Measurements from ENCODE around the gene HIRIP3. TPM values are rescaled to one million over a fixed set of nuclear protein-coding genes. Genes with fewer than 3 reads are reported as not detected.
A peak's percentile ranks its signal among the peaks of the same experiment; 100 is the strongest.
"Not testable (repeated sequence)": the region's sequence is repeated elsewhere in the genome, so short reads cannot be mapped to it uniquely, and the experiment has no call there.

The HIRIP3 gene
- total RNA-seq, 1 experiment from 2014 or later, result 9.6 TPM

DNA sequence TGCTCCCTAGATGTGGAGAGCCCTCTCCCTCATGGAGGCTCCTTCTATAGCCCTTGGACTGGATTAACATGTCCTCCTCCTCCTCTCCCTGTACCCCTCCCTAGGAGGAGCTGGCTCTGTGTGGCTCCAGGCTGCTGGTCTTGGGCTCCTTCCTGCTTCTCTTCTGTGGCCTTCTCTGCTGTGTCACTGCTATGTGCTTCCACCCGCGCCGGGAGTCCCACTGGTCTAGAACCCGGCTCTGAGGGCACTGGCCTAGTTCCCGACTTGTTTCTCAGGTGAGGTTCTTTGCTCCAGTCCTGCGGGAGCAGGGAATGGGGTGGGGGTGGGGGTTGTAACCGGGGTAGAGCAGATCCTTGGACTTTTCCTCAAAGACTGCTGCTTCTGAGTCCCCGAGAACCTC, 24.1 kb downstream of the HIRIP3 start:
- Histone ChIP-seq H4K20me1 (ENCODE audit: insufficient read depth, low read depth, low read length) (peaks cover 16% of the 10 kb centered on the region; the same call in 1 of the 2 replicates), H2AFZ (ENCODE audit: low read length) (no peak overlapping the region), H3K9ac (ENCODE audit: low read length) (no peak overlapping the region), H3K9me3 (ENCODE audit: low read length) (no peaks in the 10 kb centered on the region), H3K79me2 (ENCODE audit: low read length) (peaks cover 26% of the 10 kb centered on the region), H3K4me3 (ENCODE audit: low read length) (no peak overlapping the region), H3K4me1 (ENCODE audit: low read length) (peaks cover 16% of the 10 kb centered on the region), H3K4me2 (ENCODE audit: low read depth, low read length, poor library complexity, severe bottlenecking) (no peak overlapping the region), H3K36me3 (ENCODE audit: insufficient read depth, low read length) (peaks cover 16% of the 10 kb centered on the region; the same call in 1 of the 2 replicates), H3K27me3 (ENCODE audit: low read length) (no peaks in the 10 kb centered on the region), H3K9me2 (replicated peaks; ENCODE audit: insufficient read depth, low read length) (no peaks in the 10 kb centered on the region), H3K27ac (ENCODE audit: low read length) (no peak overlapping the region)
- no peak for DNase-seq

DNA sequence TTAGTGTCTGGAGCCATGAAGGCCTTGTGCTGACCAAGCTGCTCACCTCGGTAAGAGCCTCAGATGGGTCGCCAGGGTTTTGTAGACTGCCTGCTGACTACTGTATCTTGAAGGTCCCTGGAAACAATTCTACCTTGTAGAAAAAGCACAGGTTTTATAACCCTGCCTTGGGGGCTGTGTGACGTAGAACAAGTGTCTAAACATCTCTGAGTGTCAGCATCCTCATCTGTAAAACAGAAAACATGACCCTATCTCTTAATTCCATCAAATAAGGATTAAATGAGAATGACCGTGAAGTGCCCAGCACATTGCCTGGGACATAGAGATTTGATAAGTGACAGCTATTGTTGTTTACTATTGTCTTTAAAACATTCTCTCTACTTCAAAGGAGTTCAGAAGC, 27.2 kb downstream of the HIRIP3 start:
- H3K27ac ChIP-seq (ENCODE audit: low read length), result no peak overlapping the region
- H3K4me2 ChIP-seq (ENCODE audit: low read depth, low read length, poor library complexity, severe bottlenecking), result no peak overlapping the region
- no peaks in the 10 kb centered on the region for H4K20me1 ChIP-seq (ENCODE audit: insufficient read depth, low read depth, low read length)
- no peaks in the 10 kb centered on the region for H3K9me3 ChIP-seq (ENCODE audit: low read length)
- peaks cover 16% of the 10 kb centered on the region; the same call in 1 of the 2 replicates for H3K36me3 ChIP-seq (ENCODE audit: insufficient read depth, low read length)
- no peaks in the 10 kb centered on the region for H3K9me2 ChIP-seq (replicated peaks; ENCODE audit: insufficient read depth, low read length)
- DNase-seq, result no peak
- no peaks in the 10 kb centered on the region for H3K27me3 ChIP-seq (ENCODE audit: low read length)
- H3K9ac ChIP-seq (ENCODE audit: low read length), result no peak overlapping the region
- peaks cover under 1% of the 10 kb centered on the region for H3K4me1 ChIP-seq (ENCODE audit: low read length)
- peaks cover 2% of the 10 kb centered on the region; the same call in 1 of the 2 replicates for H3K79me2 ChIP-seq (ENCODE audit: low read length)
- H2AFZ ChIP-seq (ENCODE audit: low read length), result no peak overlapping the region
- H3K4me3 ChIP-seq (ENCODE audit: low read length), result no peak overlapping the region

DNA sequence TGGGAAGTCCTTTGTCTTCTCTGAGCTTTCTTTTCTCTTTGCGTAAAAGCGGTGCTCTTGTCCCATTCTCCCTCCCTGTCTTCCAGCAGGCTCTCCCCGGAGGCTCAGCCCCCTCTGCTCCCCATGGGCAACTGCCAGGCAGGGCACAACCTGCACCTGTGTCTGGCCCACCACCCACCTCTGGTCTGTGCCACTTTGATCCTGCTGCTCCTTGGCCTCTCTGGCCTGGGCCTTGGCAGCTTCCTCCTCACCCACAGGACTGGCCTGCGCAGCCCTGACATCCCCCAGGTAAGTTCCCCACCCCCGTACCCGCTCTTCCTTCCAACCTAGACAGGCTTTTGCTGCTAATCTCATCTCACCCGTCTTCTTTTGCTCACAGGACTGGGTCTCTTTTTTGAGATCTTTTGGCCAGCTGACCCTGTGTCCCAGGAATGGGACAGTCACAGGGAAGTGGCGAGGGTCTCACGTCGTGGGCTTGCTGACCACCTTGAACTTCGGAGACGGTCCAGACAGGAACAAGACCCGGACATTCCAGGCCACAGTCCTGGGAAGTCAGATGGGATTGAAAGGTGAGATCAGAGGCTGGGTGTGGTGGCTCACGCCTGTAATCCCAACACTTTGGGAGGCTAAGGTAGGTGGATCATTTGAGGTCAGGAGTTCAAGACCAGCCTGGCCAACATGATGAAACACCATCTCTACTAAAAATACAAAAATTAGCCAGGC, 32.2 kb downstream of the HIRIP3 start:
- H2AFZ ChIP-seq (ENCODE audit: low read length), result peak overlapping the region; percentile 37; the same call in 1 of the 2 replicates

DNA sequence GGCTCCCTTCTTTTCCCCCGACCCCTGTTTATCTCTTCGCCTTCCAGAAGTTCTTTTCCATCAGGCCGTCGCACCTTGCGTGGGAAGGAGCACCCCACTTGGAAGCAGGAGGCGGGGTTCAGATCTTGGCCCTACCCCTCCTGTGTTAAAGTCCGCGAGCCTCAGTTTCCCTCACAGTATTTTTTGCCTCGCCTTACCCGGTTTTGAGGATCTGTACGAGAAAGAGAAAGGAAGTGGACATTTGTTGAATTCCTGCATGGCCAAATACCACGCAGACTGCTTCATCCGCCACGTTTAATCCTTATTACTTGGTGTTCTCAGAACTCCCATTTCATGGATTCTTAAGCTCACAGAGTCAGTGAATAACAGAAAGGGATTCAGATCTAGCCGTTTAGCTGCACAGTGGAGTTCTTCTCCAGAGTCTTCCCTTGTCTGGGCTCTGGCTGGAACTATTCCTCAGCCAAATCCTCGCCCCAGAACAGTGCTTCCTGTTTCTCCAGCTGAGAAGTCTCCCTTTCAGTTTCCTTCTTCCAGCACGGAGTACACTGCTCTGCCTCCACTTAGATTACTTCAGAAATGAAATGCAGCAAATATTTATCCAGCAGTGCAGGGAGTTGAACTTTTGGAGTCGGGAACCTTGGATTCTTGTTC, 32.9 kb downstream of the HIRIP3 start:
- Histone ChIP-seq H3K36me3 (ENCODE audit: insufficient read depth, low read length) (0 out of 2 replicates have a peak, but pooled peaks cover 3% of the 10 kb centered on the region), H3K27me3 (ENCODE audit: low read length) (no peaks in the 10 kb centered on the region), H3K9me2 (replicated peaks; ENCODE audit: insufficient read depth, low read length) (no peaks in the 10 kb centered on the region), H3K4me2 (ENCODE audit: low read depth, low read length, poor library complexity, severe bottlenecking) (peak overlapping the region; percentile 99), H3K4me1 (ENCODE audit: low read length) (peaks cover 17% of the 10 kb centered on the region), H4K20me1 (ENCODE audit: insufficient read depth, low read depth, low read length) (no peaks in the 10 kb centered on the region), H3K79me2 (ENCODE audit: low read length) (peaks cover 12% of the 10 kb centered on the region), H3K4me3 (ENCODE audit: low read length) (peak overlapping the region; percentile 97), H3K9me3 (ENCODE audit: low read length) (no peaks in the 10 kb centered on the region), H3K9ac (ENCODE audit: low read length) (peak overlapping the region; percentile 89), H2AFZ (ENCODE audit: low read length) (peak overlapping the region; percentile 37), H3K27ac (ENCODE audit: low read length) (peak overlapping the region; percentile 45)
- DNase-seq, result peak; percentile 49

More for the DNA sequence above, 32.2 kb downstream of the HIRIP3 start:
- DNase-seq, result no peak
- peak overlapping the region; percentile 89 for H3K9ac ChIP-seq (ENCODE audit: low read length)
- no peaks in the 10 kb centered on the region for H3K9me2 ChIP-seq (replicated peaks; ENCODE audit: insufficient read depth, low read length)
- H3K27me3 ChIP-seq (ENCODE audit: low read length), result no peaks in the 10 kb centered on the region
- H3K4me3 ChIP-seq (ENCODE audit: low read length), result peak overlapping the region; percentile 97
- no peak overlapping the region for H3K27ac ChIP-seq (ENCODE audit: low read length)
- H3K9me3 ChIP-seq (ENCODE audit: low read length), result no peaks in the 10 kb centered on the region
- no peaks in the 10 kb centered on the region for H4K20me1 ChIP-seq (ENCODE audit: insufficient read depth, low read depth, low read length)
- H3K36me3 ChIP-seq (ENCODE audit: insufficient read depth, low read length), result peaks cover 6% of the 10 kb centered on the region; the same call in 1 of the 2 replicates
- H3K4me1 ChIP-seq (ENCODE audit: low read length), result peaks cover 17% of the 10 kb centered on the region
- H3K4me2 ChIP-seq (ENCODE audit: low read depth, low read length, poor library complexity, severe bottlenecking), result peak overlapping the region; percentile 99
- peaks cover 12% of the 10 kb centered on the region for H3K79me2 ChIP-seq (ENCODE audit: low read length)

DNA sequence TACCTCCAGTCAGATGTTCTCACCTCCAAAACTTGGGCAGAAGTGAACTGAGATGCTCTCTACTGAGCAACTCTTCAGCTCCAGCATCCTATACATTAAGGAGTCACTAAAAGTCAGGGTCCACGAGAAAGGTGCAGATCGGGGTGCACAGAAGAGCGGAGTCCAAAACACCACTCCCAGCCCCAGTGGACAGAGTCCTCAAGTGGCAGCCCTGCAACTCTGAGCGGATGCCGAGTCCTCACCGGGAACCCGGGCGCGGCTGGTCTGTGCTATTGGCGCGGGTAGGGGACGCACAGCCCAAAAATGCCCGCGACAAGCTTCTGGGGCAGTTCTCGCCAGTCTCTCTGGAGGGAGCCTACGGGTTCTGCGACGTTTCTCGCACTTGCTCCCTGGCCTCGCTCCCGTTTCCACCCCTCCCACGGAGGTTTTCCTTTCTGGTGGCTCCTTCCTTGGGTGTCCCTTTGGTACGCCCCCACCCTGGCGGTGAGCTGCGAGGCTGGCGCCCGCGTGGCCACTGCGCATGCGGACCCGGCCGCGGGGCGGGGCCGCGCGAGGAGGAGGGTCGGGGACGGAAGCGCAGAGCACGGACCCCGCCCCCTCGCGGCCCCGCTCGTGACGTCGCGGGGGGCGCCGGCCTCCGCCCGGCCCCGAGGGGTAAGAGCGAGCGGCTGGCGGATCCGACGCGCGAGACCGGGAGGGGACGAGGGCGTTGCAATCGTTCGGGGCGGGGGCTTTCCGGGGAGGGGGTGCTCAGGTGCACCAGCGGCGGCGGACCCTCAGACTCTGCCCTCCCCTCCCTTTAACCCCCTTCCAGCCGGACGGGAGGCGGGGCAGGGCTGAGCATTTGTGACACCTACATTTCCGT, 33.7 kb downstream of the HIRIP3 start, which contains the start of gene TMEM219:
TMEM219 (plus strand) TSS at position 601 of the 865 bp plus-strand sequence. CDS start 1,065 bp downstream, outside the sequence.
- H3K79me2 ChIP-seq (ENCODE audit: low read length), result peaks cover 12% of the 10 kb centered on the region
- H3K4me3 ChIP-seq (ENCODE audit: low read length), result peak within 1 kb of the TSS; percentile 97
- H3K9me3 ChIP-seq (ENCODE audit: low read length), result no peaks in the 10 kb centered on the region
- peak; percentile 97 for DNase-seq
- H3K9me2 ChIP-seq (replicated peaks; ENCODE audit: insufficient read depth, low read length), result no peaks in the 10 kb centered on the region
- peak within 1 kb of the TSS; percentile 46 for H2AFZ ChIP-seq (ENCODE audit: low read length)
- H3K4me2 ChIP-seq (ENCODE audit: low read depth, low read length, poor library complexity, severe bottlenecking), result peak within 1 kb of the TSS; percentile 99
- H3K9ac ChIP-seq (ENCODE audit: low read length), result peak within 1 kb of the TSS; percentile 89
- no peaks in the 10 kb centered on the region for H4K20me1 ChIP-seq (ENCODE audit: insufficient read depth, low read depth, low read length)
- peaks cover 17% of the 10 kb centered on the region for H3K4me1 ChIP-seq (ENCODE audit: low read length)
- H3K36me3 ChIP-seq (ENCODE audit: insufficient read depth, low read length), result no peaks in the 10 kb centered on the region
- peak within 1 kb of the TSS; percentile 45 for H3K27ac ChIP-seq (ENCODE audit: low read length)
- no peaks in the 10 kb centered on the region for H3K27me3 ChIP-seq (ENCODE audit: low read length)

DNA sequence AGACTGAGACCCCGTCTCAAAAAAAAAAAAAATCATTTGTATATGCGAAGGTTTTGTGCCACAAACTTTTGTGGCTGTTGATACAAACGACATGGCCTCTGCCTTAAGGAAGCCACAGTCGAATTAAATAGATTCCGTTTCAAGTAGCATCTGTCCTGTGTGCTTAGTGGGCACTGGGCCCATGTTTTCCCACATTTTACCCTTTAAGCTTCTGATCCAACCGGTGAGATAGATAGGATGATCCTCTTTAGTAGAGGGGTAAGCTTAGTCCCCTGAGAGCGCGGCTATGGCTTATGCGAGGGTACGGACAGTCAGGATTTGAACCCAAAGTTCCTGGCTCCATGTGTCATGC, 34.3 kb downstream of the HIRIP3 start:
- H3K9ac ChIP-seq (ENCODE audit: low read length), result peak overlapping the region; percentile 89
- no peaks in the 10 kb centered on the region for H4K20me1 ChIP-seq (ENCODE audit: insufficient read depth, low read depth, low read length)
- H3K4me2 ChIP-seq (ENCODE audit: low read depth, low read length, poor library complexity, severe bottlenecking), result peak overlapping the region; percentile 99
- no peaks in the 10 kb centered on the region for H3K9me2 ChIP-seq (replicated peaks; ENCODE audit: insufficient read depth, low read length)
- H3K4me3 ChIP-seq (ENCODE audit: low read length), result peak overlapping the region; percentile 97
- H3K27ac ChIP-seq (ENCODE audit: low read length), result no peak overlapping the region
- H3K79me2 ChIP-seq (ENCODE audit: low read length), result peaks cover 12% of the 10 kb centered on the region
- DNase-seq, result no peak
- H3K4me1 ChIP-seq (ENCODE audit: low read length), result peaks cover 17% of the 10 kb centered on the region
- no peaks in the 10 kb centered on the region for H3K9me3 ChIP-seq (ENCODE audit: low read length)
- no peaks in the 10 kb centered on the region for H3K36me3 ChIP-seq (ENCODE audit: insufficient read depth, low read length)
- H3K27me3 ChIP-seq (ENCODE audit: low read length), result no peaks in the 10 kb centered on the region
- peak overlapping the region; percentile 46 for H2AFZ ChIP-seq (ENCODE audit: low read length)

DNA sequence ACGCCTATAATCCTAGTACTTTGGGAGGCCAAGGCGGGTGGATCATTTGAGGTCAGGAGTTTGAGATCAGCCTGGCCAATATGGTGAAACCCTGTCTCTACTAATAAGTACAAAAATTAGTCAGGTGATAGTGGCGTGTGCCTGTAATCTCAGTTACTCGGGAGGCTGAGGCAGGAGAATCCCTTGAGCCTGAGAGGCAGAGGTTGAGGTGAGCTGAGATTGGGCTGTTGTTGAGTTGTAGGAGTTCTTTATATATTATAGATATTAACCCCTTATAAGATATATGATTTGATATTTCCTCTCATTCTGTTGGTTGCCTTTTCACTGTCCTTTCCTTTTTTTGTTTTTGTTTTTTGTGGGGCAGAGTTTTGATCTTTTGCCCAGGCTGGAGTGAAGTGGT, 35.6 kb downstream of the HIRIP3 start:
- H3K36me3 ChIP-seq (ENCODE audit: insufficient read depth, low read length); H3K9me2 ChIP-seq (replicated peaks; ENCODE audit: insufficient read depth, low read length); H3K9ac ChIP-seq (ENCODE audit: low read length); H3K4me2 ChIP-seq (ENCODE audit: low read depth, low read length, poor library complexity, severe bottlenecking); H3K9me3 ChIP-seq (ENCODE audit: low read length); H3K4me3 ChIP-seq (ENCODE audit: low read length); DNase-seq; H3K27ac ChIP-seq (ENCODE audit: low read length); H4K20me1 ChIP-seq (ENCODE audit: insufficient read depth, low read depth, low read length); H3K27me3 ChIP-seq (ENCODE audit: low read length); H2AFZ ChIP-seq (ENCODE audit: low read length): not testable (repeated sequence)
- Histone ChIP-seq H3K79me2 (ENCODE audit: low read length) (peaks cover 12% of the 10 kb centered on the region), H3K4me1 (ENCODE audit: low read length) (peaks cover 21% of the 10 kb centered on the region)
